Dedifferentiated amniotic fluid mesenchymal stem cell (primary cell): ENCODE measurements around the gene COL25A1.

Source experiments
- DNase-seq: peaks from one replicate; pipeline ENCODE4 v3.0.0-alpha.2; 2016; ENCODE audit errors: extremely low spot score

Gene COL25A1

GRCh38 chr4:109302361-109303139 is at the start of gene COL25A1:
TSS of gene COL25A1 (minus strand) at chr4:109302658.
- DNase-seq: no peak

GRCh38 chr4:109350121-109350520 is 47.7 kb upstream of the COL25A1 start:
- DNase-seq: no peak

GRCh38 chr4:109334129-109335105 is 32.0 kb upstream of the COL25A1 start:
- DNase-seq: no peak

- DNase-seq: no peak
Measured at GRCh38 chr4:109332926-109333464, 30.5 kb upstream of the COL25A1 start.

GRCh38 chr4:109327641-109328040 is 25.2 kb upstream of the COL25A1 start:
- DNase-seq: no peak

- DNase-seq: no peak
Measured at GRCh38 chr4:109325698-109326097, 23.2 kb upstream of the COL25A1 start.

GRCh38 chr4:109323348-109323747 is 20.9 kb upstream of the COL25A1 start:
- DNase-seq: no peak

GRCh38 chr4:109321232-109321631 is 18.8 kb upstream of the COL25A1 start:
- no peak for DNase-seq

GRCh38 chr4:109319684-109320083 is 17.2 kb upstream of the COL25A1 start:
- no peak for DNase-seq

GRCh38 chr4:109319156-109319555 is 16.7 kb upstream of the COL25A1 start:
- DNase-seq: no peak

- no peak for DNase-seq
Measured at GRCh38 chr4:109315818-109316217, 13.4 kb upstream of the COL25A1 start.

- no peak for DNase-seq
Measured at GRCh38 chr4:109315341-109315740, 12.9 kb upstream of the COL25A1 start.

- DNase-seq: no peak
Measured at GRCh38 chr4:109313168-109314133, 11.0 kb upstream of the COL25A1 start.

- DNase-seq: no peak
Measured at GRCh38 chr4:109303140-109303496, 660 bp upstream of the COL25A1 start.

- no peak for DNase-seq
Measured at GRCh38 chr4:109301651-109302360, 652 bp downstream of the COL25A1 start.

- DNase-seq: no peak
Measured at GRCh38 chr4:109298279-109299010, 4.0 kb downstream of the COL25A1 start.

- no peak for DNase-seq
Measured at GRCh38 chr4:109296527-109296926, 5.9 kb downstream of the COL25A1 start.

- DNase-seq: no peak
Measured at GRCh38 chr4:109295081-109295480, 7.4 kb downstream of the COL25A1 start.

- DNase-seq: no peak
Measured at GRCh38 chr4:109294468-109295020, 7.9 kb downstream of the COL25A1 start.

GRCh38 chr4:109294006-109294405 is 8.5 kb downstream of the COL25A1 start:
- DNase-seq: no peak
